Muscle of back (tissue), 11 donors: ENCODE data around the gene CARD14. TPM values are rescaled to one million over a fixed set of nuclear protein-coding genes. Genes with fewer than 3 reads are reported as not detected.
"Not testable (repeated sequence)": the region's sequence is repeated elsewhere in the genome, so short reads cannot be mapped to it uniquely, and the experiment has no call there.

ENCODE experiments used
- DNase-seq, 3 donors: peaks; one replicate each; pipeline versions ENCODE4 v3.0.0 to v3.0.0-alpha.2; 2013
- polyA plus RNA-seq, 10 donors: library from polyadenylated mRNA; unstranded; fragments of 120-200 nt; gene quantifications; one replicate each; pipeline ENCODE4 v1.2.1, GENCODE V29; 2013; ENCODE audit not compliant: insufficient read length in 10 of 10

CARD14 gene
- polyA plus RNA-seq, 10 donors: 0.28 to 0.94 (median 0.71) TPM

DNA sequence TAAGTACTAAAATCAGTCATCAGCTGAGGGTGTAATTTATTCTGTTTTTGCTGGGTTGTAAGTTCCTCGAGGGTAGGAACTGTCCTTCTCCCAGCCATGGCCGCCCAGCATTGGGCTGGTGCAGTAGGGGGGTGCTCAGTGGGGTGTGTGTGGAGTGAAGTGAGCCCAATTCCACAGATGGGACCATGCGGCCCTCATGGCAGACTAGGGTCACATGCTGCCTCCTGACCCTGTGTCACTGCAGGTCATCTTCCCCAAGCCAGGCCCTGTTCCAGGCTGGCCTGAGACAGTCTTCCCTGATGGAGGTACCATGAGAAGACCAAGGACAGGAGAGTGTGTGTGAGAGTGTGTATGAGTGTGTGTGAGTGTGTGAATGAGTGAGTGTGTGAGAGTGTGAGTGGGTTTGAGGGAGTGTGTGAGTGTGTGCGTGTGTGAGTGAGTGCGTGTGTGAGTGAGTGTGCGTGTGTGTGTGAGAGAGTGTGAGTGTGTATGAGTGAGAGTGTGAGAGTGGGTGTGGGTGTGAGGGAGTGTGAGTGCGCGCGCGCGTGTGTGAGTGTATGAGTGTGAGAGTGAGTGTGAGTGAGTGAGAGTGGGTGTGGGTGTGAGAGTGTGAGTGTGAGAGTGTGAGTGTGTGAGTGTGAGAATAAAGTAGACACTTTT is 54.1 kb downstream of the CARD14 start:
- no peak for DNase-seq

DNA sequence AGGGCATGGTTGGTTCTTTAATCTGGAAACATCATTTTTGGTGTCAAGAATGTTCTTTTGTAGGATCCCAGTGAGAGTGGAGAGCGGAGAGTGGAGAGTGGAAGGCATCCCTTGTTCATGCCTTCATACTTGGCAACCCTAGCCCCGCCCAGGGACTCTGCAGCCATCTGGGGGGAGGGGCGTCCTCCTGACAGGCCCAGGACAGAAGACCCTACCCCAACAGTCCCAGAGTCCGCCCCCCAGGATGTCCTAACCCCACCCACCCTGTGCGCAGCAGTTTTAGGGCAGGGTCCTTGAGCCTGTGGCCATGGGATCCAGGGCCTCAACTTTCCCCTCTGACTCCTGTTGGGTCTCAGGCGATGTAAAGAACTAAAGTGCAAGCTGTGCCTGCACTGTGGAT is 54.9 kb downstream of the CARD14 start:
- DNase-seq: no peak

DNA sequence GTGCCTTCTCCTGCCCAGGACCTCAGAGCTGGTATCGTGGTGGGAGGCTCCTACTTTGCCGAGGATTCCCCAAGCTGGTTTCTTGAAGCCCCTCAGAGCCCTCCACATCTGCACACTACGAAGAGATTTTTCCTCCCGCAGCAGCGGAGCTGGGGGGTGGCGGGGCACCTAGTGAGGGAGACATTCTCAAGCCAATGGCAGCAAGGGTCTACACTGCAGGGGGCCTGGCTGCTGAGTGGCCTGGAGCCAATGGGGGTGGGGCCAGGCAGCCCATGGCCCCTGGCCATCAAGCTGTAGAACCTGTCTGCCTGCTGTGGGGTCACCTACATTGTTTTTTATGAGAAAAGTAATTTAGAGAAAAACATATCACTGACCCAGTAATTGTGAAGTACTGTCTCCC is 55.4 kb downstream of the CARD14 start:
- DNase-seq: no peak

DNA sequence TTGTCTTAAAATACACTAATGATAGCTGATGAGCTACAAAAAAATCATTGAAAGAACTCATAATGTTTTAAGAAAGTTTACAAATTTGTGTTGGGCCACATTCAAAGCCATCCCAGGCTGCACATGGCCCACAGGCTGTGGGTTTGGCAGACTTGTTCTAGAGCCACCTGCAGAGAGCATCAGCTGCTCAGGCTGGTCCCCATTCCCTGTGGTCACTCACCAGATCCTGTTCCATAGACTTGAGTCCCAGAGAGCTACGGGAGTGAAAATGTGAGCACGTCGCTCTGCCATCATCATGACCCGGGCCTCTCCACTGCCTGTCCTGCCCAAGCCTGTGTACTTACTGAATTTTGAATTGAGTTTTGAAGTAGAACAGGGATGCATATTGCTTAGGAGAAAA is 57.3 kb downstream of the CARD14 start:
- DNase-seq: no peak

DNA sequence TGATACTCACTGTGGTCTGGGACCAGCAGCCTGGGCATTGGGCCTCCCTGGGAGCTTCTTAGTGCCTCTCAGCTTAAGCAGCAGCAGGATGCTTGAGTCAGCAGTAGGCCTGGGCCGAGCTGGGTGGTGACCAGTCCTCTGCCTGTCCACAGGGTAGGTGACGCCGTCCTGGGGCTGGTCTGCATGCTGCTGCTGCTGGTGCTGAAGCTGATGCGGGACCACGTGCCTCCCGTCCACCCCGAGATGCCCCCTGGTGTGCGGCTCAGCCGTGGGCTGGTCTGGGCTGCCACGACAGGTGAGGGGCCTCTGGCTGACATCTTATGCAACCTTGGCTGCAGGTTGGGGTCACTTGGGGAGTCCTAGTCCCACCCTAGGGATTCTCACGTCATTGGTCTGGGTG is 57.8 kb downstream of the CARD14 start:
- DNase-seq: no peak

DNA sequence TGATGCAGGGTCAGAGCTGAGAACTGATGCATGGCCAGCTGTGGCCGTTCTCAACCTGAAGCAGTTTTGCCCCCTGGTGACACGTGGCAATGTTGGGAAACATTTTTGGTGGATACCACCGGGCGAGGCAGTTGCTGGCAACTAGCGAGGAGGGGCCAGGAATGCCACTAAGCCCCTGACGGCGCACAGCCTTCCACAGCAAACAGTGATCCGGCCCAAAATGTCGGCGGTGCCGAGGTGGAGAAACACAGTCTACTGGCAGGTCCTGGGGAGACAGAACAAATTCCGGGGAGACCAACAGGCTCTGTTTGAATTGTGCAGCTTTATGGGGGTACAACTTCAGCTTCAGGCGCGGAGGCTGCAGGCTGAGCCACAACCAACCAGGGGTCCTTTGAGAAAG is 58.6 kb downstream of the CARD14 start:
- no peak for DNase-seq

DNA sequence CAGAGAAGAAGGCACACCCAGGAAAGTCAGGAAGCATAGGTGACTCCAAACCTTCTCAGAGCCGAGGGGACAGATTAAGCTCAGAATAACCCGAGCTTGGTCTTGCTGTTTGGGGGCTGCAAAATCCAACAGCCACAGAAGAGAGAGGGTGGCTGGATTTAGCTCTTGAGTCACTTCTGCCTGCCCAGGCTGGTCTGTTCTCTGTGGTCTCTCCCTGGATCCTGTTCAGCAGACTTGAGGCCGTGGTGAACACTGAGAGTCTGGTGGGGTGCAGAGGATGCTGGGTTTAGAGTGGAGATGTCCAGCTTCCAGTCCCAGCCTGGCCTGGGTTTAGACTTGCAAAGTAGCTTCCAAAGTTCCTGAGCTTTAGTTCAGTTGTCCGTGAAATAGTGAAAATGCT is 59.2 kb downstream of the CARD14 start:
- no peak for DNase-seq

DNA sequence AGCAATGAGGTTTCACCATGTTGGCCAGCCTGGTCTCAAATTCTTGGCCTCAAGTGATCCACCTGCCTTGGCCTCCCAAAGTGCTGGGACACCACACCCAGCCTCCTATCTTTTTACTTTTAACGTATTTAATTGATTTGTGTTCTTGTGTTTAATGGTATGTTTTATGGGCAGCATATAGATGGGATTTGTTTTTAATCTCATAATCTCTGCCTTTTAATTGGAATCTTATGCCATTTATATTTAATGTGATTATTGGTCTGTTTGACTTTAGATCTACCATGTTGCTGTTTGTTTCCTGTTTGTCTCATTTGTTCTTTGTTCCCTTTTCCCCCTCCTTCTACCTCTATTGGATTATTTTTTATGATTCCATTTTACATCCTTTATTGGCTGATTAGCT is 62.6 kb downstream of the CARD14 start:
- DNase-seq: no peak

DNA sequence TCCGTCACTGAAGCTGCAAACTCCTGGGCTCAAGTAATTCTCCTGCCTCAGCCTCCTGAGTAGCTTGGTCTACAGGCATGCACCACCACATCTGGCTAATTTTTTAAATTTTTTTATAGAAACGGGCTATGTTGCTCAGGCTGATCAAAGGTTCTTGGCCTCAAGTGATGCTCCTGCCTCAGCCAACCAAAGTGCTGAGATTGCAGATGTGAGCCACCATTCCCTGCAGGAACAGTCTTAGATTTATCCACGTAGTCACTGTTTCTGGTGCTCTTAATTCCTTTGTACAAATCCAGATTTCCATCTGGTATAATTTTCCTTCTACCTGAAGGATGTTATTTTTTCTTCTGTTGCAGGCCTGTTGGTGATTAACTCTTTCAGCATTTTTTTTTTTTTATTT is 63.4 kb downstream of the CARD14 start:
- no peak for DNase-seq

DNA sequence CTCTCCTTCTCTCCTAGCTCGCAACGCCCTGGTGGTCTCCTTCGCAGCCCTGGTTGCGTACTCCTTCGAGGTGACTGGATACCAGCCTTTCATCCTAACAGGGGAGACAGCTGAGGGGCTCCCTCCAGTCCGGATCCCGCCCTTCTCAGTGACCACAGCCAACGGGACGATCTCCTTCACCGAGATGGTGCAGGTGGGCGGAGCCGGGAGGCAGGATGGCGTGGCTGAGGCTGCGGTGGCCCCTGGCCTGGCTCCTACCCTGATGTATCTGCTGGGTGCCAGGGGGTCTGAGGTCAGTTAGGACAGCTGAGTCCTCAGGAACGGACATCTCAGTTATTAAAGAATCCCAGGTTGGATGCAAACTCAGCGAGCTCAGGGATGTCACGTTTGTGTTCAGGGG is 67.1 kb downstream of the CARD14 start:
- no peak for DNase-seq

DNA sequence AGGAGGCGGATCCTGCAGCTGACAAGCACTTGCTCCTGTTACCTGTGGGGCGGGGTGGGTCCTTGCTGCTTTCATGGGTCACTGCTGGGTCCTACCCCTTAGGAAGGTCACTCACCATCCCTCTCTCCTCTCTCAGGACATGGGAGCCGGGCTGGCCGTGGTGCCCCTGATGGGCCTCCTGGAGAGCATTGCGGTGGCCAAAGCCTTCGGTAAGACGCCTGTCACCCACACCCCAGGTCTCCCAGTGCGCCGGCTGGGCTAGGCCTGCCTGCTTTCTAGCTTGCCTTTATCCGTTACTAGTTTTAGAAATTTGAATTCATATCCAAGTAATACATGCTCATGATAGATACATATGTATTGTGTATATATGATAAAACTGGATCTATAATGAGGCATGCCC is 67.6 kb downstream of the CARD14 start:
- DNase-seq: no peak

DNA sequence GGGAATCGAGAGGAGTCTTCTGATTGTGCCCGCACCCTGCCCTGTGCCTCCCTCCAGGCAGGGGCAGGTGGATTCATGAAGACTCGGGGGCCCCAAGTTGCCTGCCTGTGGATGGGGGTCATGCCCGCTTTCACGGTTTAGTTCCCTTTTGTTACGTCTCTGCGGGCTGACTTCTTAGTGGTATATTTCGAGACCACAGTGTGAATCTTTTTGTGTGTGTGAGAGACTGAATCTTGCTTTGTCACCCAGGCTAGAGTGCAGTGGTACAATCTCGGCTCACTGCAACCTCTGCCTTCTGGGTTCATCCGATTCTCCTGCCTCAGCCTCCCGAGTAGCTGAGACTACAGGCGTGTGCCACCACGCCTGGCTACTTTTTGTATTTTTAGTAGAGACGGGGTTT is 72.7 kb downstream of the CARD14 start:
- DNase-seq: no peak

DNA sequence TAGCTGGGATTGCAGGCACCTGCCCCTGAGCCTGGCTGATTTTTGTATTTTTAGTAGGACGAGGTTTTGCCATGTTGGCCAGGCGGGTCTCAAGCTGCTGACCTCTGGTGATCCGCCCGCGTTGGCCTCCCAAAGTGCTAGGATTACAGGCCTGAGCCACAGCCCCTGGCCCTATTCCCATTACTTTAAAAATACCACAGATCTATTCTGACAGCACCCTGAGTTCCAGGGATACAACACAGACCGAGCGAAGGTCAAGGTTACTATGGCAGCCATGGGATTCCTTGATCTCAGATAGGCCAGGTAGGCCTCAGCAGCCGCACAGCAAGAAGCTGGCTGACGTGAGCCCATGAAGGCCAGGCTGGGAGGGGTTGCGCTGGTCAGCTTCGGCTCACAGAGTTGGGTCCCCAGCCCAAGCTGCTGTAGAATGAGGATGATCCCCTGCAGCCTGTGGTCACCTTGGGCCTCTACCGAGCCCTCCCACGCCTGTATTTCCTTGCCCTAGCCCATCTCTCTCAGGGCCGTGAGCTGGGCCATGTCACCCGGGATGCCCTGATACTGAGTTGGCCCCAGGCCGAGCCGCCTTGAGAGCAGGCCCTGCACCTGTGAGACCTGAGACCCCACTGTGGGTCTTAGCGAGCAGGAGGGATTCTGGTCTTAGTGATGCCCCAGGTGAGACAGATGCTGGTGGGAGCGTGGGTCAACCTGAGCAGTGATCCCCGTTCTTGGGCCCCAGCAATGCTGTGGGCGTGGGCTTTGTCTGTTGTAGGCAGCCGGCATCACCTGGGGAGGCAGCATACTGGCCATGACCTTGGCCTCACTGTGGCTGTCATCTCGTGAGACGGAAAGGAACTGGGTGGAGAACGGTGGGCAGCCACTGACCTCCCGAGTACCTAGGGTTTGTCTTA is 74.0 kb downstream of the CARD14 start:
- no peak for DNase-seq

DNA sequence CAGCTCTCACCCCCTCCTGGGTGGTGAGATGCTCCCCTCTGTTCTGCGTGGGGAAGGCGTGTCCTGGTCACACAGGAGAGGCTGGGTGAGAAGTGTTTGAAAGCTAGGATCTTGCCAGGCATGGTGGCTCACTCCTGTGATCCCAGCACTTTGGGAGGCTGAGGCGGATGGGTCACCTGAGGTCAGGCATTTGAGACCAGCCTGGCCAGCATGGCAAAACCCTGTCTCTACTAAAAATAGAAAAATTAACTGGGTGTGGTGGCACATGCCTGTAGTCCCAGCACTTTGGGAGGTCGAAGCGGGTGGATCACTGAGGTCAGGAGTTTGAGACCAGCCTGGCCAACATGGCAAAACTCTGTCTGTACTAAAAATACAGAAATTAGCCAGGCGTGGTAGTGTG is 74.6 kb downstream of the CARD14 start:
- DNase-seq: not testable (repeated sequence)

DNA sequence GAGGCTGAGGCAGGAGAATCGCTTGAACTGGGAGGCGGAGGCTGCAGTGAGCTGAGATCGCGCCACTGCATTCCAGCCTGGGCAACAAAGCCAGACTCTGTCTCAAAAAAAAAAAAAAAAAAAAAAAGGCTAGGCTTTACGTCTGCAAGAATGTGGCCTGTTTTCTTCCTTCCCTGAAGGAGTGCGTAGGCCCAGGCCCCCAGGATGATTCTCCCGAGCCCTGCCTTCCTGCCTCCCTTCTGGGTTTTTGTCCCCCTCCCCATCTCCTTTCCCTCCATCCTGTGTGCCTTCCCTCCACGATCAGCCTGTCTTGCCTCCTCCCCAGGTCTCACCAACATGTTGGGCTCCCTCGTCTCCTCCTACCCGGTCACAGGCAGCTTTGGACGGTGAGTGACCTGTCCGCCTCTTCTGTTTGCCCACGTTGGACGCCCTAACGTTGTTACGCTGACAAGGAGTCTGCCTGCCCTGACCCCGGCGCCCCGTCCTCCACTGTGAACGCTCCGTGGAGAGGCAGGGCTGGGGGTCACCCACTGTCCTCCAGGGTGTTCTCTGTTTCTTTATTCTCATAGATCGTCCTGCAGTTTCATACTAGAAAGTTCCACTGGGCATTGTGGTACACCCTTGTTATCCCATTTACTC is 75.2 kb downstream of the CARD14 start:
- DNase-seq: no peak

DNA sequence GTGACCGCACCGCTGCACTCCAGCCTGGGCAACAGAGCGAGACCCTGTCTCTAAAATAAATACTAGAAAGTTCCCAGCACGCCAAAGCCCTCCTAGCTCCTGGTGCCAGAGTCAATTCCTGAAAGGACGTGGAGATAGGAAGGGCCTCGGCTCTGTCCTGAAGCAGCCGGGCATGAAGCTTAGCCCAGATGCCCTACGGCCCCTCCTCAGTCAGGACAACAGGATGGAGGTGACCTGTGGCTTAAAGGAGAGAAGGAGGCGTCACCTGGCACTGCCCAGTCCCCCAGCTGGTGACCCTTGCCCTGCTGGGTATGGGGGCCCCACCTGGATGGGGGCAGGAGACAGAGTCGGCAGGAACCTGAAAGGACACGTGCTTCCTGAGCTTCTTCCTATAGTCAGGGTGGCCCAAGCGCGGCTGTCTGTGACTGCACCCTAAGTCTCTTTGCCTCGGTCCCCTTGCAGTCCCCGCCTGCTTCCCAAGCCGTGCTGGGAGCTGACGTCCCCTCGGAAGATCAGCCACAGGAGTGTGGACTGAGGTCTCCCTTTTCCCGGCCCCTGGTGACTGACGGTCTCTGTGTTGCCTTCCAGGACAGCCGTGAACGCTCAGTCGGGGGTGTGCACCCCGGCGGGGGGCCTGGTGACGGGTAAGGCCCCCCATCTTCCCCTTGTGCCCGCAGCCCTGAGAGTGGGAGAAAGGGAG is 75.9 kb downstream of the CARD14 start:
- DNase-seq: no peak

DNA sequence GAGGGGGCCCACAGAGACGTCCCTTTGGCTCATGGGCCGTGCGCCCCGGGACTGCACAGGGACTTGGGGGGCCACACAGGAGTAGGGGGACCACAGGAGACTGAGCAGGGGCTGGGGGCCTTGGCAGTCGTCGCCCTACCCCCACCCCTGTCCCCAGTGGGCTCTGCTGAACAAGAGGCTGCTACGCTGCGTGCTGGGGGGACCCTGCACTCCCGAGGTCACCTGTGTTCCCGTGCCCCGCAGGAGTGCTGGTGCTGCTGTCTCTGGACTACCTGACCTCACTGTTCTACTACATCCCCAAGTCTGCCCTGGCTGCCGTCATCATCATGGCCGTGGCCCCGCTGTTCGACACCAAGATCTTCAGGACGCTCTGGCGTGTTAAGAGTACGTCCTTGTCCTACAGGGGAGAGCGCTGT is 76.4 kb downstream of the CARD14 start:
- no peak for DNase-seq

DNA sequence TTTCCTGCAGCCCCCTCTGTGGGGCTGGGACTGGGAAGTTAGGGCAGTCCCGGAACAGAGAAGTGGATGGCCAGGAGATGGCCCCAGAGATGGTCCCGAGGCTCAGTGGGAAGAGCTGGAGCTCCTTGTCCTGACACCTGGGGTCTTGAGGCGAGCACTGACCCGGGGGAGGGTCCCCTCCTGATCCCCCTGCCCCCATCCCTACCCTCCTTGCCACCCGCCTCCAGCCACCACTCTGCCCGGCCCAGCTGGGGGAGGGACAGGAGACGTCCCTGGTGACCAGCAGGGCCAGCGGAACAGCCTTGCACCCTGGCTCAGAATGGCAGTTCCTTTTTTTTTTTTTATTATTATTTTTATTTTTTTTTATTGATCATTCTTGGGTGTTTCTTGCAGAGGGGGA is 76.9 kb downstream of the CARD14 start:
- no peak for DNase-seq

DNA sequence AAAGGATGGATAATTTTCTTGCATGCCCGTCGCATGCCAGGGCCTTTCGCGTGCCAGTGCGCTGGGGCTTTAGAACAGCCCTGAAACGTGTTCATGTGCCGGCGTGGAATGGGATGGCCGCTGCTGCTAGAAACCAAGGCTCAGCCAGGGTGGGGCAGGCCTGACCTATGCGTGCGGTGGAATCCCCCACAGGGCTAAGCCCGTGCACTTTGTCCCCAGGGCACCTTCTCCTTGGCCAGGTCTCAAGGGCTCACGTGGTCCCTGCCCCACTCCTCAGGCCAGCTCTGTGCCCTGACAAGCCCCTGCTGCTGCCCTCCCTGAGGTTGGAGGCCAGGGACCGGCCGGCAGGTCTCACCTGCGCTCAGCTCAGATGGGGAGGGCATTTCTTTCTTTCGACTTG is 77.7 kb downstream of the CARD14 start:
- DNase-seq: no peak

DNA sequence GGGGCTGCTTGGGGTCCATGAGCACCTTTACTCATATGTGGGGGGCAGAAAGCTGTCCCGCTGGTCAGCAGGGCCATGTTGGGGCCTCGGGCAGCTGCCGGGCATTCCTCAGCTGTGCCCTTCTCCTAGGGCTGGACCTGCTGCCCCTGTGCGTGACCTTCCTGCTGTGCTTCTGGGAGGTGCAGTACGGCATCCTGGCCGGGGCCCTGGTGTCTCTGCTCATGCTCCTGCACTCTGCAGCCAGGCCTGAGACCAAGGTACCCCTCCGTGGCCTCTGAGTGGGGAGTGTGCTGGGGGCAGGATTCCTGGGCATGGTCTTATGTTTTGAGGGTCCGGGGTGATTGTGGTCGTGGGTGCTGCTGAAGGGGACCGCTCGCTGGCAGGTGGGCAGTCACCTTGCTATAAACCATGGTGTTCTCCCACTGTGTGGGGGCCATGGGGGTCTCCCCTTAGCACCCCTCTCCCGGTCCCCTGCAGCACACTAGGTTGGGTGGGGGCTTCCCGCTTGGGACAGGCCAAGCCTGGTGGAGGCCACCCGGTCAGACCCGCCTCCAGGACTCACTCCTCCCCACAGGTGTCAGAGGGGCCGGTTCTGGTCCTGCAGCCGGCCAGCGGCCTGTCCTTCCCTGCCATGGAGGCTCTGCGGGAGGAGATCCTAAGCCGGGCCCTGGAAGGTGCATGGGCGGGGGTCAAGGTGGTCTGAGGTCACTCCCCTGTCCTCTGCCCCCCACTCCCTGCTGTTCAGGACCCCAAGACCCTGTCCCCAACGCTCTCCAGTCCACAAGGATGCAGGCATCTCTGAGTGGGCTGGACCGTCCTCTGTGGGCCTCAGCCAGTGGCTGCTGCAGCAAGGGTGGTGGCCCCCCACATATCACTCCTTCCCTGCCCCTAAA is 78.4 kb downstream of the CARD14 start:
- no peak for DNase-seq
